ENCODE data around the gene KDM1B. TPM values are rescaled to one million over a fixed set of nuclear protein-coding genes. Genes with fewer than 3 reads are reported as not detected.
A peak's percentile ranks its signal among the peaks of the same experiment; 100 is the strongest.

KDM1B gene
- total and polyA plus RNA-seq, 2 donors (not counting 1 experiment from before 2014, with no cell fraction given), result 12.0 to 26.1 TPM

GRCh38 chr6:18182568-18182967 is 27.3 kb downstream of the KDM1B start:
- Histone ChIP-seq H2AFZ (ENCODE audit: low read length) (no peak overlapping the region), H3K79me2 (ENCODE audit: control insufficient read depth, insufficient read depth, low read length) (no peaks in the 10 kb centered on the region), H3K36me3 (ENCODE audit: control insufficient read depth, insufficient read depth, low read length) (no peaks in the 10 kb centered on the region), H3K4me2 (ENCODE audit: extremely low read depth, insufficient read depth, low read length) (no peak overlapping the region), H3K27ac (ENCODE audit: insufficient read depth, low read length) (no peak overlapping the region), H3K27me3 (ENCODE audit: control insufficient read depth, insufficient read depth, low read length) (no peaks in the 10 kb centered on the region), H3K9ac (ENCODE audit: insufficient read depth, low read length) (no peak overlapping the region), H3K4me3 (replicated peaks in 1 of 4; ENCODE audit: control extremely low read depth in 1 of 4, insufficient read depth in 1 of 4, low read depth in 3 of 4, low read length in 4 of 4) (no peak overlapping the region), H4K20me1 (ENCODE audit: control insufficient read depth, extremely low read depth, insufficient read depth, low read length) (no peaks in the 10 kb centered on the region), H3K4me1 (ENCODE audit: control insufficient read depth, extremely low read depth, insufficient read depth, low read length) (no peaks in the 10 kb centered on the region), H3K9me3 (ENCODE audit: control insufficient read depth, insufficient read depth, low read depth, low read length) (no peaks in the 10 kb centered on the region)
- no peak for TF ChIP-seq EZH2 (IDR thresholded peaks at IDR 0.05; ENCODE audit: low read length, missing control alignments)
- no peak for TF ChIP-seq CTCF (conservative IDR thresholded peaks at IDR 0.05 in 1 of 2, IDR thresholded peaks at IDR 0.05 in 1 of 2; ENCODE audit: low read depth in 1 of 2, low read length in 2 of 2)
- no peak for DNase-seq (ENCODE audit: low read depth in 2 of 2)

- H3K9ac ChIP-seq (ENCODE audit: insufficient read depth, low read length), result no peak overlapping the region
- peak; percentile 17 to 43 for DNase-seq (ENCODE audit: low read depth in 2 of 2)
- TF ChIP-seq EZH2 (IDR thresholded peaks at IDR 0.05; ENCODE audit: low read length, missing control alignments) (no peak), CTCF (conservative IDR thresholded peaks at IDR 0.05 in 1 of 2, IDR thresholded peaks at IDR 0.05 in 1 of 2; ENCODE audit: low read depth in 1 of 2, low read length in 2 of 2) (no peak)
- H3K9me3 ChIP-seq (ENCODE audit: control insufficient read depth, insufficient read depth, low read depth, low read length), result no peaks in the 10 kb centered on the region
- no peaks in the 10 kb centered on the region for H3K36me3 ChIP-seq (ENCODE audit: control insufficient read depth, insufficient read depth, low read length)
- H2AFZ ChIP-seq (ENCODE audit: low read length), result no peak overlapping the region
- no peaks in the 10 kb centered on the region for H3K4me1 ChIP-seq (ENCODE audit: control insufficient read depth, extremely low read depth, insufficient read depth, low read length)
- H3K4me2 ChIP-seq (ENCODE audit: extremely low read depth, insufficient read depth, low read length), result no peak overlapping the region
- no peaks in the 10 kb centered on the region for H4K20me1 ChIP-seq (ENCODE audit: control insufficient read depth, extremely low read depth, insufficient read depth, low read length)
- no peak overlapping the region for H3K27ac ChIP-seq (ENCODE audit: insufficient read depth, low read length)
- no peak overlapping the region for H3K4me3 ChIP-seq (replicated peaks in 1 of 4; ENCODE audit: control extremely low read depth in 1 of 4, insufficient read depth in 1 of 4, low read depth in 3 of 4, low read length in 4 of 4)
- H3K79me2 ChIP-seq (ENCODE audit: control insufficient read depth, insufficient read depth, low read length), result no peaks in the 10 kb centered on the region
- H3K27me3 ChIP-seq (ENCODE audit: control insufficient read depth, insufficient read depth, low read length), result no peaks in the 10 kb centered on the region
Observed at GRCh38 chr6:18183766-18184165, 28.5 kb downstream of the KDM1B start.

GRCh38 chr6:18185624-18186023 is 30.4 kb downstream of the KDM1B start:
- DNase-seq (ENCODE audit: low read depth in 2 of 2), result no peak
- Histone ChIP-seq H3K79me2 (ENCODE audit: control insufficient read depth, insufficient read depth, low read length) (no peaks in the 10 kb centered on the region), H3K4me3 (replicated peaks in 1 of 4; ENCODE audit: control extremely low read depth in 1 of 4, insufficient read depth in 1 of 4, low read depth in 3 of 4, low read length in 4 of 4) (no peak overlapping the region), H3K36me3 (ENCODE audit: control insufficient read depth, insufficient read depth, low read length) (no peaks in the 10 kb centered on the region), H4K20me1 (ENCODE audit: control insufficient read depth, extremely low read depth, insufficient read depth, low read length) (no peaks in the 10 kb centered on the region), H3K4me1 (ENCODE audit: control insufficient read depth, extremely low read depth, insufficient read depth, low read length) (no peaks in the 10 kb centered on the region), H2AFZ (ENCODE audit: low read length) (no peak overlapping the region), H3K9me3 (ENCODE audit: control insufficient read depth, insufficient read depth, low read depth, low read length) (no peaks in the 10 kb centered on the region), H3K27me3 (ENCODE audit: control insufficient read depth, insufficient read depth, low read length) (no peaks in the 10 kb centered on the region), H3K4me2 (ENCODE audit: extremely low read depth, insufficient read depth, low read length) (no peak overlapping the region), H3K27ac (ENCODE audit: insufficient read depth, low read length) (no peak overlapping the region), H3K9ac (ENCODE audit: insufficient read depth, low read length) (no peak overlapping the region)
- TF ChIP-seq CTCF (conservative IDR thresholded peaks at IDR 0.05 in 1 of 2, IDR thresholded peaks at IDR 0.05 in 1 of 2; ENCODE audit: low read depth in 1 of 2, low read length in 2 of 2) (no peak), EZH2 (IDR thresholded peaks at IDR 0.05; ENCODE audit: low read length, missing control alignments) (no peak)
